HG03095 (cell line): ENCODE results near the gene PTPRD.

ENCODE experiments used
- ATAC-seq: cut with Tn5 transposase; IDR thresholded peaks from one replicate; pipeline ENCODE4 v1.9.1; 2021; ENCODE audit warnings: moderate library complexity; ENCODE audit not compliant: unreplicated experiment

The PTPRD gene

DNA sequence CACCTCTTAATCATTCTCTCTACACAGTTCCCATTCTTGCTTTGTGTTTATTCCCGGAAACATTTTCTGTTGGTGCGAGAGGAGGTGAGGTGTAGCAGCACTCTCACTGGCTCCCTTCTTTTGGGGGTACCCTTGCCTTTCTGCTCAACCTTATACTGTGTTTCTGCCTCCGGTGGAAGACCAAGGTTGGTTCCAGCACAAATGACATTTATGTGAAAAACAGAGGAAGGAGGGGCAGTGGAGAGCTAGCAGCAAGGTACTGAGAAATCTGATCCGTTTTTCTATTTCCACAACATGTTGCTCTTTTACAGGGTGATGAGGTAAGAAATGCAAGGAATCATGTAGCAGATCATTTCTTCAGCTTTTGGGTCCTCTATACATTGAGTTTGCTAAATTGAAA is 2165.2 kb downstream of the PTPRD start:
- no peak for ATAC-seq

DNA sequence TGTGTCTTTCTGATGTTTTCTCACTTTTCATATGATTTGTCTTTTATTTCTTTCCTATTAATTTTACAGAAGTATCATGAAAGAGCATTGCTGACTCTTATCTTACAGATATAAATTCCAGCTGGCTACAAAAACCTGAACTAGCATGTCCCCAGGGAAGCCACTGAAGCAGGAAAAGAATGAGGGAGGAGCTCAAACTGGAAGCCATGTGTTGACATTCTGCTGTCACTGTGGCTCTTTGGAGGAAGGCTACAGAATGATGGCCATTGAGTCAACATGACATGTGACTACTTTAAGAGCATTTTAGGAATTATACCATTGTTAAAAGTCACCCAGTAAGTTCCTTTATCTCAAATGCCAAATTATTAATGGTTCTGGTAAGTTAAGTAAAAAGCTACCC is 2174.9 kb downstream of the PTPRD start:
- ATAC-seq: no peak

DNA sequence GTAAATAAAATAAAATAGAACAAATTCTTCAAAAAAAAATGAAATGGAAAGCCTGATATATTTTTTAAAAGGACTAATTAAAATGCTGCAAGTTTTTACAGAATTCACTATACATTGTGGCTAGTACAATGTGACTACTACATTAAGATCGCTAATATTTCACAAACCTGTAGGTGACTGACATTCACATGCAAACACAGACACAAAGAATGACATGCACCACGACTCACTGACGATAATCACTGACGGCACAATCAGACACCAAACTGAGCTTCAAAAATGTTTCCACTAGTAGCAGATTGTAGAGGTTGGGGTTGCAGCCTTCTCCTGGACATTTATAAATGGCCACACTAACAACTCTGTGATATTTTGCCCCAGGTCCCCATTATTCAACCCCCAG is 2175.5 kb downstream of the PTPRD start:
- no peak for ATAC-seq

- ATAC-seq: no peak
Observed at GRCh38 chr9:8436786-8437185, 2176.0 kb downstream of the PTPRD start.

- no peak for ATAC-seq
Observed at GRCh38 chr9:8434621-8435020, 2178.2 kb downstream of the PTPRD start.

DNA sequence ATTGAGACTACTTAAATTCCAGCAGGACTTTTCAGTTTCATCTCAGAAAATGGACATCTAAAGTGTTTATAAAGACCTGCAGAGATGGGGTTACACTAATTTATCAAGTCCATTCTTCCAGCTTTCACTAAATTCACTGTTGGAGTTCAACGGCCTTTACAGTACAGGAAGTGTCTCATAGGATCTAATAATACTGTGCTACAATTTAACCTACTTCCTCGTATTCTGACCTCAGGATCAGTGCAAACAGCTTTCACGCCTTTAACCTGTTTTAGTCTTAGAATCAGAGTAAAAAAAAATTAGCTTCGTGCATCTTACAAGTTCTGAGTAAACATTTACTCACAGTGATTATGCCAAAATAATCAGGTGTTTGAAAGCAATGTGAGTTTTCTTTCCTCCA is 2180.6 kb downstream of the PTPRD start:
- ATAC-seq: no peak

GRCh38 chr9:8431505-8431904 is 2181.3 kb downstream of the PTPRD start:
- ATAC-seq: no peak

DNA sequence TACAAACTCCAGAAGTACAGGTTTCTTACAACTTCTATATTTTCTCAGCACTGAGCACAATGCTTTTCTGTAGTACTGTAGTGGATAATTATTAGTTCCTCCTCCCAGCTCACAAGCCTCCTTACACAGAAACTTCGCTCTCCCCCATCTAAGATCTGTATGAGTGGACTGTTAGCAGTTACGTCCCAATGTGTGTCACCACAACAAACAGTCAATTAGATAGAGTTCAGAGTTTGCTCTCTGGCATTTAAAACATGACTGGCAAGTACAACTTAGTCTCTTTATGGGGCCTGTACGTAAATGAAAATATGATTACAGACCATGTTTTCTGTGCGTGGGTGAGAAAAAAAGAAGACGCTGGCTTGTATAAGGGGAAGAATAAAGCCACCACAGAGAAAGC is 2181.9 kb downstream of the PTPRD start:
- no peak for ATAC-seq

DNA sequence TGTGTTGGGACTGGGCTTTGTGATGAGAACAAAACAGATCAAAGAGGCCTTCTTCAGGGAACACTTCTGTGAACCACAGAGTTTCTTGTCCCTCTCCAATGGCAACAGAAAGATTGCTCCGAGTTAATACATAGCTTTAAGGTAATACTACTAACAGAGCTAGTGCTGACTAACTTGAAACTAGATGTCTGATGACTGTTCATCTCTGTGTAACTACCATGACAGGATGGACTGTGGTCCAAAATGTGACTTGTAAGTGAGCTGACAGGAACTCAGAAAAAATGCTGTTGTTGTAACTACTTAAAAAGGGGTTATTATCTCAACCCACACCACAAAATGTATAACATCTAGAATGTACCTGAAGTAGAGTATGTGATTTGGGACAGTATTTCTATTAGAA is 2183.0 kb downstream of the PTPRD start:
- no peak for ATAC-seq

DNA sequence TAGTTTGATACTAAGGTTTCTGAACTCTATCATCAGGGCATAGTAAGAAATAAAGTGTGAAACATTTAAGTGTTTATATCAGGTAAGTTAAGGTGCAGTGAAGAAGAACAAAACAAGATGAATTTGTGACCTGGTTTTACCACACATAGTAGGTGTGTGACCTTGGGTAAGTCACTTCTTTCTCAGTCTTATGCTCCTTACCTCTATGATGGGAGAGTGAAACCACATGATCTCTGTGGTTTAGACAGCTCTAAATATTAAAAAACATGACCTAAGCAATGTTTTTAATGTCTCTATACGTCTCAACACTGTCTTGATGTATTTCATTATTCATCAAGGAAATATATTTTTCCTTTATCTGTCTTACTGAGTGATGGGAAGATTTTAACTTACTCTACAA is 2183.6 kb downstream of the PTPRD start:
- no peak for ATAC-seq

DNA sequence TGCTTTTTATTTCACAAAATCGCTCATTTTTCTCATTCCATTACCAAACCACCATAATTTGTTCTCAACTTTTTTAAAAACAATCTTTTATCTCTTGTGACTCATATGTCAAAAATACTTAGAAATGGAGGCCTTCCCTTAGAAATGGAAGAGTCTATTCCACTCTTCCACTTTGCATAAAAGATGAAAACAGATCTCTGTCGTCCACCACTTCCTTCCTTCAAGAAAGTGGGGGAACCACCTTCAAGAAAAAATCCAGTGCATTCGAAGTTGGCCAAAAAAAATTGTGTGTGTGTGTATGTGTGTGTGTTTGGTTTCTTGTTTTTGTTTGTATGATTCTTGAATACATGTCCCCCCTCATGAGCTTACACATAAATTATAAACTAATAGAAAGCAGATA is 2184.4 kb downstream of the PTPRD start:
- no peak for ATAC-seq

- no peak for ATAC-seq
Observed at GRCh38 chr9:8424786-8425410, 2187.9 kb downstream of the PTPRD start.

- no peak for ATAC-seq
Observed at GRCh38 chr9:8420416-8420815, 2192.4 kb downstream of the PTPRD start.

DNA sequence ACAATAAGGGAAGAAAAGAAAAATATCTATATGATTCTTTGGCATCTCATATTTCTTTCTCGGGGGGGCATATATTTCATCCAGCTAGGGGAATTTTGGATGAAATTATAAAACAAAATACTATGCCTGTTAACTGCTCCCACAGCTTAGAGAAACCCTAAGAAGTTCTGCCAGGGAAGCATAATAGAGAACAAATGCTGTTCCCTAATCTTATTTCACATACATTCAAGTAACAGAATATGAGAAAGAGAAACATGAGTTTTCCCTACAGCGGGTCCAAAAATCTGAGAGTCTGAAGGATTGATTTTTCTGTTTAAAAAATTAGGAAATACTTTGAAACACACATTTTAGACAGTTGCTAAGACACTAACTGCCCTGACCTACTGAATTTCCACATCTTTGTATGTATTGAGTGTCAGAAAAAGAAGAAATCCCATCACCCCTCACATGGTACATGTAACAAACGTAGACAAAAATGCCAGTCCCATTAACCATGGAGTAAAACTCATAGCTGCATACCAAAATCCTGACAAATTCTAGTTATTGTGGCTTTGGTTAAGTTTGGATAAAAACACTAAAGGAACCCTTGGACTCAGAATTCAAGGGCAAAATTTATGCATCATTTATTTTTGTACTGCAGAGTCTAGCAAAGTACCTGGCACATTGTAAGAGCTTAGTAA is 2193.1 kb downstream of the PTPRD start:
- ATAC-seq: no peak

GRCh38 chr9:8417341-8417740 is 2195.5 kb downstream of the PTPRD start:
- no peak for ATAC-seq

DNA sequence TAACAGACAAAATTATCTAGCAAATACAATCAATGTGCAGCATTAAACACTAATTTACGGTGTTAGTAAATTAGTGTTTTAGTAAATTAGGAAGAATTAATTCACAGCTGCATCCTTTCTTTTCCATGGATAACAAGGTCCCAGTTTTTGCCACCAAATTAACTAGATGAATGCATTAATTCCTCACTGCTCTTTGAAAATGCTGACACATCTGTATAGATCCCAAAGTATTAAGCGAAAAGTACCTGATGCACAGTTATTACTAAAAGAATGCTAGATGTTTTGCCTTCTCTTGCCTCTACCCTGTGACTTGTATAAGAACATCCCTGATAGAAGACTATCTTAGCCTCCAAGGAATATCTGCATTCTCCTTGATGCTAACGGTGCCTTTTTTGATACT is 2200.5 kb downstream of the PTPRD start:
- no peak for ATAC-seq

- no peak for ATAC-seq
Observed at GRCh38 chr9:8408575-8409190, 2204.1 kb downstream of the PTPRD start.

DNA sequence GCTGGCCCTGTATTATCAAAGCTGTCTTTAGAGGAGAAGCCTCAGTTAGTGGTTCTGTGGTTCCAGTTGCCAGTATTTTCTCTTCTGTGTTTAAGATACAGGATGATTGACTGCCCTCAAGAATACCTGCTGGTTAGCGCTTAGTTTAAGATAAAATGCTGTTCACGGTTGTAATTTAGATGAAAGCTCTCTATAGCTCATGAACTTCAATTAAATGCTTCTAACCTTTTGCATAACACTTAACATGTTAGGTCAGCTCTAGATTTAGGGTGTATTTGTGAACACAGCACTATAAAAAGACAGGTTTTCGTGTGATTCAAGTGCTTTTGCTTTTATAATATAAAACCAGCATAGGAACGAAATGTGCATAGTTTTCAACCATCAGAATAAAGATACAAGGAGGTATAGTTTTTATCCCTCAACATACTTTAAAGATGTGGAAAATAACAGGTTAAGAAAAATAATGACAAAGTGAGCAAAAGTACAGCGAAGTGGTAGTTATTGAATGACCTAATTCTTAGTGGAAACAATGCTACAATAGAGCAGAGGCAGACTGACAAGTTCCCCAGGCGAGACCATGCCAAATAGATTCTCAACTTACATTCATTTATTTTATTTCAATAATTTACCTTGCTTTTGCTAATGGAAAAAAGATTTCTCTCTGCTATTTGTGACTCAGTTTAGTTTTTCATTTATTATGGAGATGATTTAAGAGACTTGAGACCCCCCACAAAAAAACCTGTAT is 2210.7 kb downstream of the PTPRD start:
- no peak for ATAC-seq

- no peak for ATAC-seq
Observed at GRCh38 chr9:8400378-8400777, 2212.4 kb downstream of the PTPRD start.

DNA sequence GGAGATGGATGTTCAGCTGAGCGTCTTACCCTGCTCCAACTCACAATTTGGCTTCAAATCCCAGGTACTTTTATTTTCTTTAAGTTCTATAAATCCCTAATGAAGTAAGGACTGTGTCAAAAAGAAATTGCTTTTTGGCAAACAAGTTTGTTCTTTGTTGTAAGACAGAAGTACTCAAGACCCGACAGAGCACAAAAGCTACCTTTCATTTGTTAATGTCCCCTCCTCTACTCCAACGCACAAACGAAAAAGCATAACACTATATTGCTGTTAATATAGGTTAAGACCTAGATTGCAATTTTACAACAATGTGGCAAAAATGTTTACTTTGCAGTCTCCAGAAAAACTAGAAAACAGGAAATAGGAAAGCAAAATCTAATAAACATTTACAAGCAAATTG is 2217.8 kb downstream of the PTPRD start:
- no peak for ATAC-seq

DNA sequence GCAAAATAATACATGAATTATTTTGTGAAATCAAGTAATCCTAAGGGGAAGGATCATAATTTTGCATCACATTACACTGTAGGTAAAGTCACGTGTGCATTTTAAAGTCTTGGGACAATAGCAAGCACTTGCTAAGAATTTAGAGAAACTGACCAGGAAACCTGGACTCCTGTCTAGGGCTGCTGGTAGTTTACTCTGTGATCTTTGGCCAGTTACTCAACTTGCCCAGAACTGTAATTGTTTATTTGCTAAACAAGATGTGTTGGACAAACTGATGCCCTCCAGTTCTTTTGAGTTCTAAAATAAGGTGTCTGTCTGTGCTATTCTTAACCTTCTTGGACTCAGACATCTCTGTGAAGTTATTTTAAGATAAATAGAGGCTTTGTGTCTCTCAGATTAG is 2218.5 kb downstream of the PTPRD start:
- ATAC-seq: no peak

- ATAC-seq: no peak
Observed at GRCh38 chr9:8392866-8393265, 2219.9 kb downstream of the PTPRD start.
